ENCODE results near the gene ATG14. TPM values are rescaled to one million over a fixed set of nuclear protein-coding genes. Genes with fewer than 3 reads are reported as not detected.

The ATG14 gene
- total RNA-seq, 2 experiments from 2014 or later = 4.3 to 4.8 TPM

GRCh38 chr14:55373784-55374705, 37.6 kb downstream of the ATG14 start:
- Mint-ChIP-seq H3K36me3 (peaks cover 25% of the 10 kb centered on the region), H3K4me3 (peak overlapping the region; percentile 19), H3K27ac (peak overlapping the region; percentile 80), H3K27me3 (no peaks in the 10 kb centered on the region), H3K4me1 (peaks cover 18% of the 10 kb centered on the region), H3K9me3 (ENCODE audit: low read depth) (no peaks in the 10 kb centered on the region)
- peak; percentile 46 for DNase-seq
- ATAC-seq = peak; percentile 81
- CTCF ChIA-PET = interaction anchor here (0.8 to 1.9 kb wide), 6 partner anchors 12 to 103 kb away, joined by 3 to 10 read pairs (median 4); partner anchors contain the start of gene FBXO34

GRCh38 chr14:55372825-55373224, 38.8 kb downstream of the ATG14 start:
- no peak overlapping the region for H3K27ac Mint-ChIP-seq
- ATAC-seq = no peak
- CTCF ChIA-PET = interaction anchor here (0.9 to 2.3 kb wide), 5 partner anchors 14 to 102 kb away, joined by 3 to 10 read pairs (median 5); partner anchors contain the start of gene FBXO34
- no peaks in the 10 kb centered on the region for H3K9me3 Mint-ChIP-seq (ENCODE audit: low read depth)
- no peaks in the 10 kb centered on the region for H3K27me3 Mint-ChIP-seq
- peaks cover 18% of the 10 kb centered on the region for H3K4me1 Mint-ChIP-seq
- H3K4me3 Mint-ChIP-seq = no peak overlapping the region
- DNase-seq = no peak
- peaks cover 25% of the 10 kb centered on the region for H3K36me3 Mint-ChIP-seq

- no peaks in the 10 kb centered on the region for H3K9me3 Mint-ChIP-seq (ENCODE audit: low read depth)
- H3K36me3 Mint-ChIP-seq = peaks cover 27% of the 10 kb centered on the region
- no peak overlapping the region for H3K4me3 Mint-ChIP-seq
- CTCF ChIA-PET = interaction anchor here (0.9 to 2.3 kb wide), 6 partner anchors 11 to 102 kb away, joined by 3 to 10 read pairs (median 4); partner anchors contain the start of gene FBXO34
- no peak overlapping the region for H3K27ac Mint-ChIP-seq
- no peaks in the 10 kb centered on the region for H3K27me3 Mint-ChIP-seq
- no peak for DNase-seq
- peaks cover 18% of the 10 kb centered on the region for H3K4me1 Mint-ChIP-seq
- no peak for ATAC-seq
Observed at GRCh38 chr14:55372423-55372822, 39.2 kb downstream of the ATG14 start.

- peaks cover 18% of the 10 kb centered on the region for H3K4me1 Mint-ChIP-seq
- H3K27ac Mint-ChIP-seq = no peak overlapping the region
- ATAC-seq = no peak
- no peak overlapping the region for H3K4me3 Mint-ChIP-seq
- H3K36me3 Mint-ChIP-seq = peaks cover 17% of the 10 kb centered on the region
- H3K27me3 Mint-ChIP-seq = no peaks in the 10 kb centered on the region
- no peaks in the 10 kb centered on the region for H3K9me3 Mint-ChIP-seq (ENCODE audit: low read depth)
- DNase-seq = no peak
- CTCF ChIA-PET = interaction anchor here (1.0 to 2.3 kb wide), 2 partner anchors 14 to 57 kb away, joined by 5 read pairs; no protein-coding TSS in a partner anchor
Observed at GRCh38 chr14:55370883-55371455, 40.7 kb downstream of the ATG14 start.

GRCh38 chr14:55366271-55366670, 45.4 kb downstream of the ATG14 start:
- peaks cover 11% of the 10 kb centered on the region for H3K36me3 Mint-ChIP-seq
- no peak for ATAC-seq
- CTCF ChIA-PET = no interaction called here

GRCh38 chr14:55361190-55361589, 50.4 kb downstream of the ATG14 start:
- Mint-ChIP-seq H3K4me1 (peaks cover 5% of the 10 kb centered on the region), H3K27me3 (no peaks in the 10 kb centered on the region), H3K36me3 (peaks cover 12% of the 10 kb centered on the region), H3K9me3 (ENCODE audit: low read depth) (no peaks in the 10 kb centered on the region), H3K27ac (no peak overlapping the region), H3K4me3 (no peak overlapping the region)
- DNase-seq (no peak), ATAC-seq (no peak)
- CTCF ChIA-PET = interaction anchor here (1.1 to 1.3 kb wide), 3 partner anchors 11 to 91 kb away, joined by 3 to 4 read pairs (median 3); no protein-coding TSS in a partner anchor

More at GRCh38 chr14:55366271-55366670, 45.4 kb downstream of the ATG14 start:
- no peak overlapping the region for H3K27ac Mint-ChIP-seq
- no peaks in the 10 kb centered on the region for H3K27me3 Mint-ChIP-seq
- H3K9me3 Mint-ChIP-seq (ENCODE audit: low read depth) = no peaks in the 10 kb centered on the region
- H3K4me1 Mint-ChIP-seq = no peaks in the 10 kb centered on the region
- no peak overlapping the region for H3K4me3 Mint-ChIP-seq
- DNase-seq = no peak

GRCh38 chr14:55359307-55359706, 52.3 kb downstream of the ATG14 start:
- Mint-ChIP-seq H3K36me3 (peaks cover 8% of the 10 kb centered on the region), H3K27ac (no peak overlapping the region), H3K9me3 (ENCODE audit: low read depth) (no peaks in the 10 kb centered on the region), H3K4me3 (no peak overlapping the region), H3K27me3 (no peaks in the 10 kb centered on the region), H3K4me1 (peaks cover 9% of the 10 kb centered on the region)
- CTCF ChIA-PET = interaction anchor here (0.6 to 1.8 kb wide), 4 partner anchors 9 to 89 kb away, joined by 3 to 6 read pairs (median 4); no protein-coding TSS in a partner anchor
- ATAC-seq (no peak), DNase-seq (no peak)

GRCh38 chr14:55356913-55357312, 54.7 kb downstream of the ATG14 start:
- no peak for ATAC-seq
- H3K27ac Mint-ChIP-seq = peak overlapping the region; percentile 16
- DNase-seq = no peak
- no peaks in the 10 kb centered on the region for H3K27me3 Mint-ChIP-seq
- CTCF ChIA-PET = interaction anchor here (1.4 to 11.7 kb wide), 5 partner anchors 14 to 145 kb away, joined by 3 to 100 read pairs (median 5); partner anchors contain the start of gene FBXO34
- peaks cover 19% of the 10 kb centered on the region for H3K4me1 Mint-ChIP-seq
- no peaks in the 10 kb centered on the region for H3K9me3 Mint-ChIP-seq (ENCODE audit: low read depth)
- peaks cover 3% of the 10 kb centered on the region for H3K36me3 Mint-ChIP-seq
- no peak overlapping the region for H3K4me3 Mint-ChIP-seq

- Mint-ChIP-seq H3K9me3 (ENCODE audit: low read depth) (no peaks in the 10 kb centered on the region), H3K27me3 (no peaks in the 10 kb centered on the region), H3K4me1 (peaks cover 19% of the 10 kb centered on the region), H3K4me3 (no peak overlapping the region), H3K27ac (no peak overlapping the region), H3K36me3 (peaks cover 7% of the 10 kb centered on the region)
- ATAC-seq = no peak
- CTCF ChIA-PET = interaction anchor here (1.1 to 11.7 kb wide), 8 partner anchors 17 to 144 kb away, joined by 3 to 100 read pairs (median 9); partner anchors contain the start of gene FBXO34
- no peak for DNase-seq
Observed at GRCh38 chr14:55355922-55356321, 55.7 kb downstream of the ATG14 start.

- H3K4me1 Mint-ChIP-seq = peaks cover 19% of the 10 kb centered on the region
- peak overlapping the region; percentile 49 for H3K27ac Mint-ChIP-seq
- ATAC-seq (peak; percentile 92), DNase-seq (peak; percentile 72)
- H3K4me3 Mint-ChIP-seq = no peak overlapping the region
- H3K36me3 Mint-ChIP-seq = peaks cover 10% of the 10 kb centered on the region
- H3K27me3 Mint-ChIP-seq = no peaks in the 10 kb centered on the region
- CTCF ChIA-PET = interaction anchor here (0.7 to 11.7 kb wide), 29 partner anchors 9 to 303 kb away, joined by 3 to 100 read pairs (median 7); partner anchors contain the start of genes FBXO34 and MAPK1IP1L
- no peaks in the 10 kb centered on the region for H3K9me3 Mint-ChIP-seq (ENCODE audit: low read depth)
Observed at GRCh38 chr14:55354500-55354899, 57.1 kb downstream of the ATG14 start.

GRCh38 chr14:55353686-55354467, 57.8 kb downstream of the ATG14 start:
- CTCF ChIA-PET = interaction anchor here (0.7 to 11.7 kb wide), 29 partner anchors 8 to 303 kb away, joined by 3 to 100 read pairs (median 7); partner anchors contain the start of genes FBXO34 and MAPK1IP1L
- Mint-ChIP-seq H3K4me1 (peaks cover 24% of the 10 kb centered on the region), H3K27ac (peak overlapping the region; percentile 63), H3K9me3 (ENCODE audit: low read depth) (no peaks in the 10 kb centered on the region), H3K27me3 (no peaks in the 10 kb centered on the region), H3K36me3 (peaks cover 12% of the 10 kb centered on the region), H3K4me3 (no peak overlapping the region)
- ATAC-seq (peak; percentile 20), DNase-seq (no peak)

GRCh38 chr14:55352201-55352600, 59.4 kb downstream of the ATG14 start:
- Mint-ChIP-seq H3K27ac (no peak overlapping the region), H3K27me3 (no peaks in the 10 kb centered on the region), H3K36me3 (peaks cover 12% of the 10 kb centered on the region), H3K9me3 (ENCODE audit: low read depth) (no peaks in the 10 kb centered on the region), H3K4me3 (no peak overlapping the region), H3K4me1 (peaks cover 32% of the 10 kb centered on the region)
- CTCF ChIA-PET = interaction anchor here (6.9 to 11.7 kb wide), 2 partner anchors 21 to 82 kb away, joined by 69 to 100 read pairs; partner anchors contain the start of gene FBXO34
- ATAC-seq (no peak), DNase-seq (no peak)
